Effector CD4-positive, alpha-beta T cell (primary cell): ENCODE measurements around the gene NTM.
"Not testable (repeated sequence)": the region's sequence is repeated elsewhere in the genome, so short reads cannot be mapped to it uniquely, and the experiment has no call there.

ENCODE experiments used
- DNase-seq: peaks from one replicate; pipeline ENCODE4 v3.0.0-alpha.2; 2020

The NTM gene

GRCh38 chr11:131422496-131422895 is 52.1 kb downstream of the NTM start:
- no peak for DNase-seq

GRCh38 chr11:131423688-131424087 is 53.3 kb downstream of the NTM start:
- DNase-seq = no peak

- not testable (repeated sequence) for DNase-seq
Measured at GRCh38 chr11:131424257-131424876, 54.0 kb downstream of the NTM start.

GRCh38 chr11:131425285-131425684 is 54.9 kb downstream of the NTM start:
- no peak for DNase-seq

- DNase-seq = no peak
Measured at GRCh38 chr11:131428853-131429252, 58.4 kb downstream of the NTM start.

GRCh38 chr11:131430473-131431208 is 60.2 kb downstream of the NTM start:
- no peak for DNase-seq

- DNase-seq = no peak
Measured at GRCh38 chr11:131441051-131441810, 70.8 kb downstream of the NTM start.

- DNase-seq = no peak
Measured at GRCh38 chr11:131446590-131447275, 76.3 kb downstream of the NTM start.

- DNase-seq = no peak
Measured at GRCh38 chr11:131447277-131447815, 76.9 kb downstream of the NTM start.

GRCh38 chr11:131447898-131448297 is 77.5 kb downstream of the NTM start:
- DNase-seq = no peak

GRCh38 chr11:131449036-131450019 is 78.9 kb downstream of the NTM start:
- DNase-seq = no peak

- no peak for DNase-seq
Measured at GRCh38 chr11:131454490-131454889, 84.1 kb downstream of the NTM start.

GRCh38 chr11:131454989-131455388 is 84.6 kb downstream of the NTM start:
- DNase-seq = no peak

- no peak for DNase-seq
Measured at GRCh38 chr11:131455843-131456704, 85.7 kb downstream of the NTM start.

- no peak for DNase-seq
Measured at GRCh38 chr11:131457163-131457562, 86.7 kb downstream of the NTM start.

- DNase-seq = no peak
Measured at GRCh38 chr11:131458421-131458820, 88.0 kb downstream of the NTM start.

- DNase-seq = no peak
Measured at GRCh38 chr11:131460931-131461330, 90.5 kb downstream of the NTM start.

- no peak for DNase-seq
Measured at GRCh38 chr11:131462622-131463021, 92.2 kb downstream of the NTM start.

GRCh38 chr11:131463162-131463561 is 92.7 kb downstream of the NTM start:
- DNase-seq = no peak

GRCh38 chr11:131463649-131464425 is 93.4 kb downstream of the NTM start:
- no peak for DNase-seq
